ENCODE results near the gene RAB11FIP4.

The RAB11FIP4 gene

DNA sequence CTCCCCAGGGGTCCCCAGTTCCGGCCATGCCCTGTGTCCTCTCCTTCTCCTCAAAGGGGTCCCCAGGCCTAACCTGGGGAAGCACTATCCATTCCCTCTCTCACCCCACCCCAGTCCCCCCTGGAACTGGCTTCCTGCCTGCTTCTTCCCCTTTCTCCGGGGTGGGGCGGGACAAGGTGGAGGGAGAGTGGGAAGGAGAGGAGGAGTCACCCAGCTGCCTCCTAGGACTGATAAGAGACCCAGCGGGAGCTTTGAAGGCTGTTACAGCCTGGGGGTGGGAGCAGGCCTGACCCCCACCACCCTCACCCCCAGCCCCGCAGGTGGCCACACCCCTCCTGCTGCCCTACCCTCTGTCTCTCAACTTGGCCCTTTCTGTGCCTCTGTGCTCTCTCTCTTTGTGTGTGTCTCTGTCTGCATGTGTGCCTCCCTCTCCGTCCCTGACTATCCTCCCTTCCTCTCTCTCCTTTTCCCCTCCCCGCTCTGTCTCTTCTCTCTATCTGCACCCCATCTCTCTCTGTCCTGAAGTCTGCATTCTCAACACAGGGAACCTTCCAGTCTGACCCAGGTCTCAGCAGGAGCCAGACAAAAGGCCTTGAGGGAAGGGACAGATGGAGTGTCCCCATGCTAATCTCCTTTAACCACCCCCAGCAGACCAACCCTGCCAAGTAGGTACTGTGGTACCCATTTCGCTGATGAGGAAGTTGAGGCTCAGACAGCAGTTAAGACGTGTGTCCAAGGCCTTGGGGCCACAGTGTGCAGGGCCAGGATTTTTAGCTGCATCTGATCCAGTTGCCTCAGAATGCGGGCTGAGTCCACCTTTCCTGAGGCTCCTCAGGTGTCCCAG, 66.1 kb downstream of the RAB11FIP4 start:
- no peaks in the 10 kb centered on the region for H3K27me3 ChIP-seq (ENCODE audit: insufficient read depth, poor library complexity, severe bottlenecking)
- TF ChIP-seq, protein P1, sequence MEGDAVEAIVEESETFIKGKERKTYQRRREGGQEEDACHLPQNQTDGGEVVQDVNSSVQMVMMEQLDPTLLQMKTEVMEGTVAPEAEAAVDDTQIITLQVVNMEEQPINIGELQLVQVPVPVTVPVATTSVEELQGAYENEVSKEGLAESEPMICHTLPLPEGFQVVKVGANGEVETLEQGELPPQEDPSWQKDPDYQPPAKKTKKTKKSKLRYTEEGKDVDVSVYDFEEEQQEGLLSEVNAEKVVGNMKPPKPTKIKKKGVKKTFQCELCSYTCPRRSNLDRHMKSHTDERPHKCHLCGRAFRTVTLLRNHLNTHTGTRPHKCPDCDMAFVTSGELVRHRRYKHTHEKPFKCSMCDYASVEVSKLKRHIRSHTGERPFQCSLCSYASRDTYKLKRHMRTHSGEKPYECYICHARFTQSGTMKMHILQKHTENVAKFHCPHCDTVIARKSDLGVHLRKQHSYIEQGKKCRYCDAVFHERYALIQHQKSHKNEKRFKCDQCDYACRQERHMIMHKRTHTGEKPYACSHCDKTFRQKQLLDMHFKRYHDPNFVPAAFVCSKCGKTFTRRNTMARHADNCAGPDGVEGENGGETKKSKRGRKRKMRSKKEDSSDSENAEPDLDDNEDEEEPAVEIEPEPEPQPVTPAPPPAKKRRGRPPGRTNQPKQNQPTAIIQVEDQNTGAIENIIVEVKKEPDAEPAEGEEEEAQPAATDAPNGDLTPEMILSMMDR (IDR thresholded peaks at IDR 0.05; ENCODE audit: poor library complexity, severe bottlenecking), result no peak
- no peak overlapping the region for H3K27ac ChIP-seq (ENCODE audit: poor library complexity, severe bottlenecking)
- ATAC-seq (ENCODE audit: low read depth), result no peak
- no peaks in the 10 kb centered on the region for H3K36me3 ChIP-seq (ENCODE audit: low read depth)
- H3K4me3 ChIP-seq (ENCODE audit: severe bottlenecking), result no peak overlapping the region
- DNase-seq (ENCODE audit: low spot score), result no peak
- H3K4me1 ChIP-seq (ENCODE audit: insufficient read depth, poor library complexity, severe bottlenecking), result no peaks in the 10 kb centered on the region
- no peaks in the 10 kb centered on the region for H3K9me3 ChIP-seq (ENCODE audit: severe bottlenecking)

DNA sequence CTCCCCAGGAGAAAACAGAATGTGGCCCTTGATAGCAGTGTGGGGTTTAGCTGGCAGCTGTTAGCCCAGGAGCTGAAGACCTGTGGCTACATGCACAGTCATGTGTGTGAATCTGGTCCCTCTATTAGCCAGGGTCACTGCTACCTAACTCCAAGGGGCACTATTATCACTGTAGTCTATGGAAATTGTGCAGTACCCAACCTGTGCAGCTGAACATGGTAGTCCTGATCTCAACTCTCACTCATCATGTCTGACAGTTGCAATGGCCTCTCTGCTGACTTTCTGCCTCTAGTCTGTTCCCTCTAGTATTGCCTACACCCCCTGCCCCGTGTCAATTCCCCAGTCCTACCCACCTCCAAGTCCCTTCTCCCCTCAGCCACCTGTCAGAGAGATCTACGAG, 67.4 kb downstream of the RAB11FIP4 start:
- H3K9me3 ChIP-seq (ENCODE audit: severe bottlenecking), result no peaks in the 10 kb centered on the region
- no peaks in the 10 kb centered on the region for H3K27me3 ChIP-seq (ENCODE audit: insufficient read depth, poor library complexity, severe bottlenecking)
- ATAC-seq (ENCODE audit: low read depth) (no peak), DNase-seq (ENCODE audit: low spot score) (no peak)
- H3K27ac ChIP-seq (ENCODE audit: poor library complexity, severe bottlenecking), result no peak overlapping the region
- H3K4me1 ChIP-seq (ENCODE audit: insufficient read depth, poor library complexity, severe bottlenecking), result no peaks in the 10 kb centered on the region
- no peaks in the 10 kb centered on the region for H3K36me3 ChIP-seq (ENCODE audit: low read depth)
- H3K4me3 ChIP-seq (ENCODE audit: severe bottlenecking), result no peak overlapping the region
- TF ChIP-seq, protein P1 (IDR thresholded peaks at IDR 0.05; ENCODE audit: poor library complexity, severe bottlenecking), result no peak

DNA sequence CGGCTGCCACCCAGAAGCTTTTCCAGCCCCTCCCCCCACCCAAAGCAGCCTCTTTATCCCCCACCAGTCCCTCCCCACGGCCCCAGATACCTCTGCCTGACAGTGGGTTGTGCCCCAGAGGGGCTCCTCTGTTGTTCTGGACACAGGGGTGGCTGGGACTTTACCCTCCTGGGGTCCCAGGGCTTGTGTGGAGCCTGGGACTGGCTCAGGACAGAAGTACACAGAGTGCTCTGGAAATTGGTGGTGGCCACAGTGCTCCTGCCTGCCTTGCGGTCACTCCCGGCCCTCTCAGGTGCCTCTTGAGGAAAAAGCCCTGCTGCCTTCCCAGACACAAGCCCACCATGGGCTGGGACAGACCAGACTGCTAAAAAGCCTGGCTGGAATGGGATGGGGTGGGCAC, 68.2 kb downstream of the RAB11FIP4 start:
- Histone ChIP-seq H3K27me3 (ENCODE audit: insufficient read depth, poor library complexity, severe bottlenecking) (no peaks in the 10 kb centered on the region), H3K4me1 (ENCODE audit: insufficient read depth, poor library complexity, severe bottlenecking) (no peaks in the 10 kb centered on the region), H3K9me3 (ENCODE audit: severe bottlenecking) (no peaks in the 10 kb centered on the region), H3K27ac (ENCODE audit: poor library complexity, severe bottlenecking) (no peak overlapping the region), H3K36me3 (ENCODE audit: low read depth) (no peaks in the 10 kb centered on the region), H3K4me3 (ENCODE audit: severe bottlenecking) (no peak overlapping the region)
- TF ChIP-seq, protein P1 (IDR thresholded peaks at IDR 0.05; ENCODE audit: poor library complexity, severe bottlenecking), result no peak
- no peak for DNase-seq (ENCODE audit: low spot score)
- ATAC-seq (ENCODE audit: low read depth), result no peak

DNA sequence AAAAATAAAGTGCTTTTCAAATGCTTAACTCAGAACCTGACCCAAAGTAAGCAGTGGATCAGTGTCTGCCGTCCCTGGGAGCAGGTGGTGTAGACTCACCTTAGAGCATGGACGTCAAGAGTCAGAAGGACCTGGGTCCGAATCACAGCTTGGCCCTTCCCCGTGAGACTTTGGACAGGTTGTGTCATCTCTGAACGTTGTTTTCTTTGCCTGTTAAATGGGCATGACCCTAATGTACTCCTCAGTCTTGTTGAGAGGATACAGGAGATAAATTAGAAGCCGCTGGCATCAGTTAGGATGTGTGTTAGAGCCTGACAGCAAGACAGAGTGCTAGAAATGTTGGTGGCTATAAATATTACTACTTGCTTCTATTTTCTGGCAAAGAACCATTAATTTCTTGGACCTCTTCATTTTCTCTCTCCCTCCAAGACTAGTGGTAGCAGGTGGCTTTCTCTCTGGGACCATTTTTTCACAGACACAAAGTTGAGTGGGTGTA, 68.8 kb downstream of the RAB11FIP4 start:
- DNase-seq (ENCODE audit: low spot score) (no peak), ATAC-seq (ENCODE audit: low read depth) (no peak)
- TF ChIP-seq, protein P1 (IDR thresholded peaks at IDR 0.05; ENCODE audit: poor library complexity, severe bottlenecking), result no peak
- H3K27ac ChIP-seq (ENCODE audit: poor library complexity, severe bottlenecking), result no peak overlapping the region
- H3K27me3 ChIP-seq (ENCODE audit: insufficient read depth, poor library complexity, severe bottlenecking), result no peaks in the 10 kb centered on the region
- no peaks in the 10 kb centered on the region for H3K4me1 ChIP-seq (ENCODE audit: insufficient read depth, poor library complexity, severe bottlenecking)
- no peak overlapping the region for H3K4me3 ChIP-seq (ENCODE audit: severe bottlenecking)
- H3K9me3 ChIP-seq (ENCODE audit: severe bottlenecking), result no peaks in the 10 kb centered on the region
- no peaks in the 10 kb centered on the region for H3K36me3 ChIP-seq (ENCODE audit: low read depth)

DNA sequence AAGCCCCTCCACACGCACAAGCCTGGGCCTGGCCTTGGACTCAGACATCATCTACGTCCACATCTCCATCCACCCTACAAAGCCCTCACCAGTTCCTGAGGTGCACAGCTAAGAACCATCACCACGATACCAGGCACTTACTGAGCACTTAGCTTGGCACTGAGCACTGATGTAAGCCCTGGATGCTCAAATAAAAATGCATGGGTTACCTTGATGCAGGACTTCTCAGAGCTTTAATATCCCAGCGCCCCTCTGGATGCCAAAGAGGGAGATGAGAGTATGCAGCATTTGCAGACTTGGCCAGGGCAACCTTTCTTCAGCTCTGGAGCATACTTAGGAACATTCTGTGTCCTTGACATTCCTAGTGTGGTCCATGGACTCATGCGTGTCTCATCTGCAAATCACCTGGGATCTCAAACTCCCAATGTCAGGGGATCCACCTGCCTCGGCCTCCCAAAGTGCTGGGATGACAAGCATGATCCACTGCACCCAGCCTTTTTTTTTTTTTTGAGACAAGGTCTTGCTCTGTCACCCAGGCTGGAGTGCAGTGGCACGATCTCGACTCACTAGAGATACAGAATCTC, 69.8 kb downstream of the RAB11FIP4 start:
- DNase-seq (ENCODE audit: low spot score), result no peak

More for the DNA sequence above, 69.8 kb downstream of the RAB11FIP4 start:
- TF ChIP-seq, protein P1 (IDR thresholded peaks at IDR 0.05; ENCODE audit: poor library complexity, severe bottlenecking), result no peak
- Histone ChIP-seq H3K9me3 (ENCODE audit: severe bottlenecking) (no peaks in the 10 kb centered on the region), H3K4me3 (ENCODE audit: severe bottlenecking) (no peak overlapping the region), H3K27me3 (ENCODE audit: insufficient read depth, poor library complexity, severe bottlenecking) (no peaks in the 10 kb centered on the region), H3K4me1 (ENCODE audit: insufficient read depth, poor library complexity, severe bottlenecking) (no peaks in the 10 kb centered on the region), H3K36me3 (ENCODE audit: low read depth) (no peaks in the 10 kb centered on the region), H3K27ac (ENCODE audit: poor library complexity, severe bottlenecking) (no peak overlapping the region)
- ATAC-seq (ENCODE audit: low read depth), result no peak
